ENCODE results near the gene CUBN. TPM values are rescaled to one million over a fixed set of nuclear protein-coding genes. Genes with fewer than 3 reads are reported as not detected.

Gene CUBN
- total RNA-seq, 3 donors from 2014 or later, result 0.31 to 1.9 (median 0.38) TPM

DNA sequence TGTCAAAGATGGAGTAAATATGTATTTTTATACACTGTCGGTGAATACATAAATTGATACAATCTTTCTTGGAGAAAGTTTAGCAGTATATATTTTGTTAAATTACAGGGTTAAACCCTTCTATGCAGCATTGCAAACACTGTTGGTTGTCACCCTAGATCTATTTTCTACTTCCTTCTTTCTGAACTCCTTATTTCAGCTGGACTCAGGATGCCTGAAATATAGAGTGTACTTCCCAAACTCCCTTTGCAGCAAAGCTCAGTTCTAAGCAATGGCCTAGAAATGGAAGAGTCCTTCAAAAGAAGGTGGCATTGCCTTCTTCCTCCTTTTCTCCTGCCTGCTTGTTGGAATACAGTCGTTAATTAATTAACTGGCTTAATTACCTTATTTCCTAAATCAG, 20.6 kb downstream of the CUBN start:
- Histone ChIP-seq H3K9me3 (no peaks in the 10 kb centered on the region), H3K4me3 (no peak overlapping the region), H3K4me1 (ENCODE audit: low read depth) (no peaks in the 10 kb centered on the region), H3K36me3 (ENCODE audit: low read depth) (no peaks in the 10 kb centered on the region)
- no peak for DNase-seq
- ATAC-seq, result no peak
- TF ChIP-seq CTCF (IDR thresholded peaks at IDR 0.05), result no peak
- intact Hi-C loops (cut with DNase I, micrococcal nuclease), result no loop called here

DNA sequence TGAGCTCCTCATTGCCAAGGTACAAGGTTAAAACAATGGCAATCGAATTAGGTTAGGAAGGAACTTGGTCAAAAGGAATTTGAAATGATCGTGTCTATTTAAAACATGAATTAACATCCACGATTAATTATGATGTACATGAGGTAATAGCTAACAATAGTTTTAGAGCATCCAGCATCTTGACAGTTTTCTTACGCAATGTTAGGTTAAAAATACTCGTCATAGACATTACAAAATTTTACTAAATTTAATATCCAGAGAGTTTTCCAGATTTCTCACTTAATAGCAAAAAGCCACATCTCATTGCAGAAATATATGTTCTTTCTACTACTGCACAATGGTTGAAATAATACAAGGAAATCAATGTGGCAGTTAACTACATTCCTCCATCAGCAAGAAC, 22.6 kb downstream of the CUBN start:
- no peak for TF ChIP-seq CTCF (IDR thresholded peaks at IDR 0.05)
- Histone ChIP-seq H3K4me1 (ENCODE audit: low read depth) (no peaks in the 10 kb centered on the region), H3K4me3 (no peak overlapping the region), H3K36me3 (ENCODE audit: low read depth) (no peaks in the 10 kb centered on the region), H3K9me3 (no peaks in the 10 kb centered on the region)
- ATAC-seq (no peak), DNase-seq (no peak)
- intact Hi-C loops (cut with DNase I, micrococcal nuclease), result no loop called here

DNA sequence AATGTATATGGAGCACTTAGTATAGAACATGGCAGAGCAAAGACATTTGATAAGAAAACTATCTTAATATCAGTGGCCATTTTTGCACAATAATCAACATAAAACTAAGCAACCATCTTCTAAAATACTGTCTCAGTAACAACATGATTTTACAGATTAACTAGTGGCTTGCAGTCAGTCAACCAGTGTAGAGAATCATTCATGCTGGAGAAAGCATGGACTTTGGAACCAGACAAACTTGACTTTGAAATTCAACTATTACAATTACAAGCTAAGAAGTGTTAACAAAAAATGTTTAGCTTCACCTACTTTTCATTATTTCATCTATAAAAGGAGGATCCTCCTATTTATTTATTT, 27.7 kb downstream of the CUBN start:
- H3K36me3 ChIP-seq (ENCODE audit: low read depth), result no peaks in the 10 kb centered on the region
- ATAC-seq (no peak), DNase-seq (no peak)
- H3K4me1 ChIP-seq (ENCODE audit: low read depth), result no peaks in the 10 kb centered on the region
- no peak for TF ChIP-seq CTCF (IDR thresholded peaks at IDR 0.05)
- no peaks in the 10 kb centered on the region for H3K9me3 ChIP-seq
- intact Hi-C loops (cut with DNase I, micrococcal nuclease), result no loop called here
- no peak overlapping the region for H3K4me3 ChIP-seq

DNA sequence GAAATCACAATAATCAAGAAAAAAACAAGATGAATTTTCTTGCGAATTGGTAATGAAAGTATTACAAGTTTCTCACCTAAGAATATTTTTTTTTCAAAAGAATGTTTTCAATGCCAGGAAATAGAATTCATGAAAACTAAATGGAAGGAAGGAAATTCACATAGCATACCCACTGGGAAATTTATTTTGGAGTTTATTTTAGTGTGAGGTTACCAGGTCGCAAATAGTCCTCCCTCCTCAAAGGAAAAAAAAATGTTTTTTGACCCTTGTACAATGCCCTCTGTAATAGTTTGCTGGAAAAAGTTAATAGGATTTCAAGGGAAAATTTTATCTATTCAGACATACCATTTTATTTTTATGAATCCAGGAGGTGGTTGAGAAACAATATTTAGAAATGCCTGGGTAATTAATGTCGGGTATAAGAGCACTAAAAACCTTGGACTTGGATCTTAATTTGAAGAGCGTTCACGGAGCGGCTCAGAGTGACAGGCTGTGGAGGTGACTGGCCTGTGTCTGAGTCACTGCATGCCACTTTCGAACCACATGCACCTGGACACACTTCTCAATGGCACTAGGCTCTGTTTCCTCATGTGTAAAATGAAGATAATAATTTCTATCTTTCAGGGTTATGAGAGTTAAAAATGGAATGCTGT, 28.2 kb downstream of the CUBN start:
- intact Hi-C loops (cut with DNase I, micrococcal nuclease), result no loop called here
- no peak for TF ChIP-seq CTCF (IDR thresholded peaks at IDR 0.05)
- no peaks in the 10 kb centered on the region for H3K36me3 ChIP-seq (ENCODE audit: low read depth)
- H3K9me3 ChIP-seq, result no peaks in the 10 kb centered on the region
- no peak overlapping the region for H3K4me3 ChIP-seq
- H3K4me1 ChIP-seq (ENCODE audit: low read depth), result no peaks in the 10 kb centered on the region
- ATAC-seq (peak; percentile 83), DNase-seq (no peak)

GRCh38 chr10:17100586-17100985, 29.0 kb downstream of the CUBN start:
- no peak for DNase-seq
- Histone ChIP-seq H3K9me3 (no peaks in the 10 kb centered on the region), H3K36me3 (ENCODE audit: low read depth) (no peaks in the 10 kb centered on the region), H3K4me3 (no peak overlapping the region), H3K4me1 (ENCODE audit: low read depth) (no peaks in the 10 kb centered on the region)
- ATAC-seq, result no peak
- TF ChIP-seq CTCF (IDR thresholded peaks at IDR 0.05), result no peak
- intact Hi-C loops (cut with DNase I, micrococcal nuclease), result no loop called here

GRCh38 chr10:17098012-17098411, 31.6 kb downstream of the CUBN start:
- ATAC-seq (no peak), DNase-seq (no peak)
- no peak for TF ChIP-seq CTCF (IDR thresholded peaks at IDR 0.05)
- Histone ChIP-seq H3K9me3 (no peaks in the 10 kb centered on the region), H3K36me3 (ENCODE audit: low read depth) (no peaks in the 10 kb centered on the region), H3K4me3 (no peak overlapping the region), H3K4me1 (ENCODE audit: low read depth) (no peaks in the 10 kb centered on the region)
- intact Hi-C loops (cut with DNase I, micrococcal nuclease), result no loop called here

Data from mucosa of descending colon (tissue), 3 donors.